SJSA1 (cell line): Measurements from ENCODE around the gene TUBB1. TPM values are rescaled to one million over a fixed set of nuclear protein-coding genes. Genes with fewer than 3 reads are reported as not detected.
"Not testable (repeated sequence)": the region's sequence is repeated elsewhere in the genome, so short reads cannot be mapped to it uniquely, and the experiment has no call there.

ENCODE experiments used
- DNase-seq, 2 experiments: peaks; one replicate each; pipeline ENCODE4 v3.0.0-alpha.2; 2015 to 2020; ENCODE audit warnings: low spot score in 2 of 2, low read depth in 1 of 2
- H3K27ac ChIP-seq: fragments of 250-450 bp; sonication (Bioruptor Pico); 2 replicates; pipeline ENCODE4 v1.5.1; 2020; ENCODE audit warnings: mild to moderate bottlenecking, moderate library complexity
- H3K27me3 ChIP-seq: fragments of 250-450 bp; sonication (Bioruptor Pico); replicated peaks from 2 replicates; pipeline ENCODE4 v1.5.1; 2020; ENCODE audit warnings: mild to moderate bottlenecking, moderate library complexity
- H3K36me3 ChIP-seq: fragments of 250-450 bp; sonication (Bioruptor Pico); 2 replicates; pipeline ENCODE4 v1.5.1; 2020; ENCODE audit warnings: mild to moderate bottlenecking
- H3K4me1 ChIP-seq: fragments of 250-450 bp; sonication (Bioruptor Pico); replicated peaks from 2 replicates; pipeline ENCODE4 v1.6.1; 2021; ENCODE audit warnings: mild to moderate bottlenecking
- H3K4me3 ChIP-seq: fragments of 250-450 bp; sonication (Bioruptor Pico); 2 replicates; pipeline ENCODE4 v1.5.1; 2020; ENCODE audit warnings: mild to moderate bottlenecking
- H3K9me3 ChIP-seq: fragments of 250-450 bp; sonication (Bioruptor Pico); replicated peaks from 2 replicates; pipeline ENCODE4 v1.5.1; 2020; ENCODE audit warnings: mild to moderate bottlenecking
- total RNA-seq: library from RNA; depleted of rRNA; stranded (reverse); fragments of >200 nt; shearing (Covaris generic); gene quantifications from 2 replicates; pipeline ENCODE4 v1.2.3, GENCODE V29; 2014

TUBB1 gene
- total RNA-seq, 1 experiment from 2014 or later = 0.05 TPM

- DNase-seq = no peak
Observed at GRCh38 chr20:59027741-59028320, 8.6 kb downstream of the TUBB1 start.

DNA sequence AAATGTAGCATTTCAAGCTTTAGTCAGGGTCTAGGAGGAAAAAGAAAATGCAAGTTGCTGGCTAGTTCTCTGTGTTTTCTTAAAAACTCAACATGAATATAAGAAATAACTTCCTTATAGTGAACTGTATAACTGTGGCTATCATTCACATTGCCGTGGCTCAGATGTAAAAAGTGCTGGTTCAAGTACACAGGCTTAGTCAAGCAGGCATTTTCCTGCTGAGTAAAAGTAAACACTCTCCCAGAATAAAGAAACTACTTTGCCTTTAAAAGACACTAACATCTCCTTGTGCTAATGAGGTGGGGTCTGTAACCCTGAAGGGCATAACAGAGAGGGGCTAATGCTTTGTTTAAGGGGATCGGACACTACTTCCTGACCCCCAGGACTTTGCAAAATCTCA lies 9.6 kb downstream of the TUBB1 start:
- Histone ChIP-seq H3K9me3 (no peaks in the 10 kb centered on the region), H3K27ac (no peak overlapping the region), H3K4me3 (no peak overlapping the region), H3K36me3 (peaks cover 81% of the 10 kb centered on the region), H3K4me1 (peaks cover 42% of the 10 kb centered on the region), H3K27me3 (no peaks in the 10 kb centered on the region)
- DNase-seq = no peak

More at GRCh38 chr20:59027741-59028320, 8.6 kb downstream of the TUBB1 start:
- peaks cover 38% of the 10 kb centered on the region for H3K4me1 ChIP-seq
- no peaks in the 10 kb centered on the region for H3K27me3 ChIP-seq
- H3K9me3 ChIP-seq = no peaks in the 10 kb centered on the region
- H3K4me3 ChIP-seq = no peak overlapping the region
- H3K27ac ChIP-seq = no peak overlapping the region
- H3K36me3 ChIP-seq = peaks cover 90% of the 10 kb centered on the region

- DNase-seq = no peak
- H3K27me3 ChIP-seq = no peaks in the 10 kb centered on the region
- H3K27ac ChIP-seq = no peak overlapping the region
- no peaks in the 10 kb centered on the region for H3K9me3 ChIP-seq
- H3K36me3 ChIP-seq = peaks cover 71% of the 10 kb centered on the region
- H3K4me3 ChIP-seq = peak overlapping the region; percentile 69
- H3K4me1 ChIP-seq = peaks cover 42% of the 10 kb centered on the region
Observed at GRCh38 chr20:59030911-59031563, 11.8 kb downstream of the TUBB1 start.

GRCh38 chr20:59031564-59032022 lies 12.4 kb downstream of the TUBB1 start:
- no peaks in the 10 kb centered on the region for H3K27me3 ChIP-seq
- peak in 1 of 2 experiments; percentile 21 for DNase-seq
- H3K4me3 ChIP-seq = peak overlapping the region; percentile 69
- peak overlapping the region; percentile 70 for H3K27ac ChIP-seq
- H3K9me3 ChIP-seq = no peaks in the 10 kb centered on the region
- peaks cover 71% of the 10 kb centered on the region for H3K36me3 ChIP-seq
- H3K4me1 ChIP-seq = peaks cover 42% of the 10 kb centered on the region

- Histone ChIP-seq H3K36me3 (peaks cover 71% of the 10 kb centered on the region), H3K9me3 (no peaks in the 10 kb centered on the region), H3K4me3 (peak within 1 kb of the TSS; percentile 69), H3K4me1 (peaks cover 42% of the 10 kb centered on the region), H3K27ac (peak within 1 kb of the TSS; percentile 70), H3K27me3 (no peaks in the 10 kb centered on the region)
- DNase-seq = peak; percentile 95 to 96
Observed at GRCh38 chr20:59032023-59032712, 12.9 kb downstream of the TUBB1 start, which contains the start of gene ATP5F1E. Gene ATP5F1E (minus strand): TSS chr20:59032335. CDS start chr20:59032251, 84 bp downstream.

GRCh38 chr20:59032713-59033059 lies 13.5 kb downstream of the TUBB1 start:
- Histone ChIP-seq H3K9me3 (no peaks in the 10 kb centered on the region), H3K27ac (peak overlapping the region; percentile 54), H3K36me3 (peaks cover 71% of the 10 kb centered on the region), H3K27me3 (no peaks in the 10 kb centered on the region), H3K4me1 (peaks cover 42% of the 10 kb centered on the region), H3K4me3 (peak overlapping the region; percentile 69)
- no peak for DNase-seq

DNA sequence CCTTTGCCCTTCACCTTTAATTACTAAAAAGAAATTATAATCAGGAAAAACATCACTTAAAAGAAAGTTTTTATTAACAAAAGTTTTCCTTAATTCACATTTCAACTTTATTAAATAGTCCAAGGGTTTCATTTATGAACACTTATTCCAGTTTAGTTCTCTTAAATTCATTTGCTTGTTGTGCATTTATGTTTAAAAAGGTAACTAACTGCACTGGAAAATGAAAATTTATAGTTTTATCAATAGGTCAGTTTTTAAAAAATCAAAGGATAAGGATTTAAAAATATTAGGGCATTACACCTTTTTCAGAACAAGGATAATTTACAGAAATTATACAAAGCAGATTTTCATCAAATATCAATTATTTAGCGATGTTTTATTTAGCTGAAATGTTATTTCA lies 13.9 kb downstream of the TUBB1 start:
- H3K27me3 ChIP-seq = no peaks in the 10 kb centered on the region
- H3K36me3 ChIP-seq = peaks cover 71% of the 10 kb centered on the region
- no peak for DNase-seq
- H3K9me3 ChIP-seq = no peaks in the 10 kb centered on the region
- peak overlapping the region; percentile 54 for H3K27ac ChIP-seq
- H3K4me3 ChIP-seq = peak overlapping the region; percentile 69
- H3K4me1 ChIP-seq = peaks cover 38% of the 10 kb centered on the region

- H3K9me3 ChIP-seq = no peaks in the 10 kb centered on the region
- no peak overlapping the region for H3K27ac ChIP-seq
- no peak for DNase-seq
- H3K36me3 ChIP-seq = peaks cover 67% of the 10 kb centered on the region
- H3K4me3 ChIP-seq = no peak overlapping the region
- H3K27me3 ChIP-seq = no peaks in the 10 kb centered on the region
- H3K4me1 ChIP-seq = peaks cover 32% of the 10 kb centered on the region
Observed at GRCh38 chr20:59033616-59034165, 14.5 kb downstream of the TUBB1 start.

DNA sequence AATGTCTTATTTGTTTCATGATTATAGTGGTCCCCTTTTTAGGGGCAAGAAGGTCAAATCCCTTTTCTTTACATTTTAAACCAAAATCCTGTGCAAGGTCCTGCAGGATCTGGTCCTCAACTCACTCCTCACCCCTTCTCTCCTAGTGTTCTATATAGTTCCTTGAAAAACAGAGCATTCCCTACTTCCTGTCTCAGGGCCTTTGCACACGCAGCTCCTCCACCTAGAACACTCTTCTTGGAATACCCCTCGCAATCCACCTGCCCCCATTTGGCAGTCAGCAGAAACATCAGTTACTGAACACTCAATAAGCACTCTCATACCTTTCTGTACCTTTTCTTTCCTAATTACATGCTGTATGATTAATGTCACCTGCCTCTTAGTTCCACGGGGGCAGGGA lies 16.2 kb downstream of the TUBB1 start:
- Histone ChIP-seq H3K27ac (no peak overlapping the region), H3K27me3 (no peaks in the 10 kb centered on the region), H3K4me3 (no peak overlapping the region), H3K4me1 (peaks cover 17% of the 10 kb centered on the region), H3K36me3 (peaks cover 63% of the 10 kb centered on the region), H3K9me3 (no peaks in the 10 kb centered on the region)
- DNase-seq = no peak

- Histone ChIP-seq H3K27me3 (no peaks in the 10 kb centered on the region), H3K4me1 (peaks cover 19% of the 10 kb centered on the region), H3K36me3 (peaks cover 66% of the 10 kb centered on the region), H3K9me3 (no peaks in the 10 kb centered on the region), H3K4me3 (no peak overlapping the region), H3K27ac (no peak overlapping the region)
- DNase-seq = no peak
Observed at GRCh38 chr20:59037386-59037785, 18.2 kb downstream of the TUBB1 start.

GRCh38 chr20:59039233-59039632 lies 20.0 kb downstream of the TUBB1 start:
- no peak overlapping the region for H3K27ac ChIP-seq
- DNase-seq = no peak
- H3K36me3 ChIP-seq = peaks cover 67% of the 10 kb centered on the region
- no peak overlapping the region for H3K4me3 ChIP-seq
- no peaks in the 10 kb centered on the region for H3K9me3 ChIP-seq
- H3K4me1 ChIP-seq = peaks cover 24% of the 10 kb centered on the region
- no peaks in the 10 kb centered on the region for H3K27me3 ChIP-seq

- Histone ChIP-seq H3K4me3 (no peak overlapping the region), H3K9me3 (no peaks in the 10 kb centered on the region), H3K36me3 (peaks cover 58% of the 10 kb centered on the region)
Observed at GRCh38 chr20:59040667-59041066, 21.4 kb downstream of the TUBB1 start.

GRCh38 chr20:59041487-59041886 lies 22.3 kb downstream of the TUBB1 start:
- Histone ChIP-seq H3K36me3 (peaks cover 50% of the 10 kb centered on the region), H3K4me3 (peak overlapping the region; percentile 79), H3K4me1 (peaks cover 24% of the 10 kb centered on the region)
- H3K9me3 ChIP-seq, H3K27me3 ChIP-seq, DNase-seq, H3K27ac ChIP-seq: not testable (repeated sequence)

More at GRCh38 chr20:59040667-59041066, 21.4 kb downstream of the TUBB1 start:
- peaks cover 24% of the 10 kb centered on the region for H3K4me1 ChIP-seq
- no peaks in the 10 kb centered on the region for H3K27me3 ChIP-seq
- H3K27ac ChIP-seq = no peak overlapping the region
- no peak for DNase-seq
